K562 (cell line): ENCODE measurements around the gene TOP3A. TPM values are rescaled to one million over a fixed set of nuclear protein-coding genes. Genes with fewer than 3 reads are reported as not detected.

ENCODE experiments used
- ATAC-seq: fragments of 200-7000 bp; cut with Tn5 transposase; 3 replicates; pipeline ENCODE4 v1.9.1; 2020; ENCODE audit warnings: moderate library complexity
- BruUV-seq: library from RNA; stranded (reverse); fragments of 400-500 nt; replicated peaks from 2 replicates; lab custom pipeline; 2021; lab: Mats Ljungman, UMichigan
- CTCF ChIA-PET: fragments of 300-600 bp; formaldehyde crosslinking; extraction: SDS; loops from one replicate; lab custom pipeline; 2021; ENCODE audit warnings: low intra/inter-chr PET ratio; lab: Yijun Ruan, JAX
- POLR2A ChIA-PET: fragments of 300-600, 350-650 bp; sonication (Branson Sonifier 250); formaldehyde crosslinking; extraction: SDS; loops from one replicate; lab custom pipeline; 2021; ENCODE audit warnings: antibody characterized with exemption, inconsistent platforms; lab: Yijun Ruan, JAX
- DNase-seq, 4 experiments: peaks; one replicate each; pipeline versions ENCODE4 v3.0.0 to v3.0.0-alpha.2; 2011 to 2018; ENCODE audit warnings: low spot score in 3 of 4, mixed read lengths in 3 of 4; ENCODE audit errors: extremely low read depth in 1 of 4
- FAIRE-seq: peaks from 2 replicates; lab custom pipeline; 2011; peaks lifted over from hg19 to GRCh38; lab: Jason Lieb, UNC
- H2AFZ ChIP-seq: 2 replicates; pipeline ENCODE4 v1.6.0; 2011; ENCODE audit warnings: low read depth, low read length, control low read depth, inconsistent platforms
- H3K27ac ChIP-seq: fragments of 200-600 bp; 3 replicates; pipeline ENCODE4 v1.8.0; 2011; ENCODE audit warnings: low read depth, mild to moderate bottlenecking, control low read depth, inconsistent platforms, low read length, moderate library complexity, mixed read lengths; ENCODE audit errors: extremely low read depth
- H3K27me3 ChIP-seq, 2 experiments: fragments of 300-600 bp in 1 of 2; 2 replicates in 1 of 2; 3 replicates in 1 of 2; pipeline versions ENCODE4 v1.6.0 to v1.8.0; 2011; ENCODE audit warnings: inconsistent platforms in 2 of 2, low read length in 2 of 2, mild to moderate bottlenecking in 1 of 2, mixed read lengths in 1 of 2, moderate library complexity in 1 of 2; ENCODE audit not compliant: control insufficient read depth in 2 of 2, insufficient read depth in 2 of 2
- H3K36me3 ChIP-seq: fragments of 300-600 bp; 3 replicates; pipeline ENCODE4 v1.8.0; 2011; ENCODE audit warnings: mild to moderate bottlenecking, low read length, inconsistent platforms; ENCODE audit not compliant: control insufficient read depth, insufficient read depth
- H3K4me1 ChIP-seq, 2 experiments: fragments of 200-600 bp in 1 of 2; replicated peaks in 1 of 2; 2 replicates in 1 of 2; 3 replicates in 1 of 2; pipeline versions ENCODE4 v1.5.1 to v1.8.0; 2011; ENCODE audit warnings: inconsistent platforms in 2 of 2, low read length in 2 of 2, mild to moderate bottlenecking in 1 of 2, mixed read lengths in 1 of 2, moderate library complexity in 1 of 2; ENCODE audit not compliant: control insufficient read depth in 2 of 2, insufficient read depth in 2 of 2
- H3K4me2 ChIP-seq: 2 replicates; pipeline ENCODE4 v1.6.1; 2011; ENCODE audit warnings: low read length, control low read depth, inconsistent platforms, mixed read lengths; ENCODE audit not compliant: insufficient read depth
- H3K4me3 ChIP-seq: fragments of 200-600 bp; sonication (generic), shearing (Covaris generic); 2 replicates; pipeline ENCODE4 v1.5.1; 2016; ENCODE audit warnings: control low read depth, inconsistent platforms
- H3K79me2 ChIP-seq: fragments of 200-600 bp; 3 replicates; pipeline ENCODE4 v1.8.0; 2011; ENCODE audit warnings: low read length, inconsistent platforms; ENCODE audit not compliant: control insufficient read depth, insufficient read depth
- H3K9ac ChIP-seq, 2 experiments: 2 replicates each; pipeline versions ENCODE4 v1.6.0 to v1.6.1; 2011; ENCODE audit warnings: low read depth in 2 of 2, low read length in 2 of 2, control low read depth in 1 of 2, inconsistent platforms in 1 of 2, mild to moderate bottlenecking in 1 of 2, mixed read lengths in 1 of 2; ENCODE audit not compliant: insufficient read depth in 1 of 2
- H3K9me1 ChIP-seq: one replicate; pipeline ENCODE4 v1.6.0; 2011; ENCODE audit warnings: inconsistent platforms, mild to moderate bottlenecking, low read length, moderate library complexity; ENCODE audit not compliant: control insufficient read depth, insufficient read depth
- H3K9me3 ChIP-seq: replicated peaks from 2 replicates; pipeline ENCODE4 v1.5.1; 2011; ENCODE audit warnings: low read depth, low read length, inconsistent platforms; ENCODE audit not compliant: control insufficient read depth, insufficient read depth
- H4K20me1 ChIP-seq: replicated peaks from 2 replicates; pipeline ENCODE4 v1.6.1; 2011; ENCODE audit warnings: low read length, inconsistent platforms, mixed read lengths; ENCODE audit not compliant: control insufficient read depth, insufficient read depth
- CCNT2 ChIP-seq: IDR thresholded peaks from 2 replicates; pipeline ENCODE4 v1.6.1; 2011; ENCODE audit warnings: borderline replicate concordance, low read depth, mild to moderate bottlenecking, moderate library complexity, mixed read lengths, low read length; ENCODE audit not compliant: insufficient read length; ENCODE audit errors: extremely low read depth
- CTBP1 ChIP-seq: fragments of 450-650 bp; IDR thresholded peaks from 2 replicates; pipeline ENCODE4 v1.6.1; 2016; ENCODE audit warnings: borderline replicate concordance
- L3MBTL2 ChIP-seq: fragments of 450-650 bp; IDR thresholded peaks from 2 replicates; pipeline ENCODE4 v1.6.1; 2016; ENCODE audit warnings: mild to moderate bottlenecking, moderate library complexity
- MYC ChIP-seq, 2 experiments: fragments of 250-450 bp in 1 of 2; sonication (Bioruptor Pico) in 1 of 2; IDR thresholded peaks; 2 replicates each; pipeline versions ENCODE4 v1.5.1 to v1.6.1; 2012 to 2021; ENCODE audit warnings: low read depth in 2 of 2, borderline replicate concordance in 1 of 2, improper control_type of control experiment in 1 of 2, low read length in 1 of 2, mild to moderate bottlenecking in 1 of 2, moderate library complexity in 1 of 2
- PHF8 ChIP-seq: fragments of 200-600 bp; sonication (generic); IDR thresholded peaks from 2 replicates; pipeline ENCODE4 v1.6.1; 2012; ENCODE audit warnings: mixed run types, mild to moderate bottlenecking, inconsistent platforms, low read length, moderate library complexity, borderline replicate concordance
- SMAD4 ChIP-seq: fragments of 250-450 bp; sonication (Bioruptor Pico); conservative IDR thresholded peaks from 2 replicates; pipeline ENCODE4 v1.8.0; 2021; ENCODE audit warnings: inconsistent platforms, mild to moderate bottlenecking, moderate library complexity
- SMARCA4 ChIP-seq: fragments of 450-650 bp; IDR thresholded peaks from 2 replicates; pipeline ENCODE4 v1.6.1; 2016
- WGBS: fragments of 100-300 bp; shearing (Covaris generic); methylation state at CpG from one replicate; pipeline ENCODE4 v1.1.6; 2016; ENCODE audit warnings: low coverage, mixed read lengths; ENCODE audit not compliant: insufficient coverage; ENCODE audit errors: missing lambda C conversion rate; 5-methylcytosine and 5-hydroxymethylcytosine counted together
- in situ Hi-C: fragments of 300-500 bp; cut with MboI; formaldehyde crosslinking; loops from 4 replicates; pipeline ENCODE4 v1.15.0; 2018; ENCODE audit warnings: inconsistent platforms, mixed read lengths
- intact Hi-C: fragments of 100-400 bp; cut with micrococcal nuclease; formaldehyde crosslinking; loops from 2 replicates; pipeline ENCODE4 v1.14.2; 2022
- polyA plus RNA-seq, 8 experiments: library from polyadenylated mRNA; depleted of rRNA in 4 of 8; stranded (reverse) in 5 of 8; unstranded in 3 of 8; fragments of >200 nt; fragmentation: Nextera tagmentation in 2 of 8; fragmentation: Illumina TruSeq in 1 of 8; extraction: Ambion mirVana in 2 of 8; extraction: Trizol in 1 of 8; gene quantifications; 2 replicates each; pipeline versions ENCODE4 v1.2.1 to v1.2.3, GENCODE V29; 2011 to 2014; ENCODE audit warnings: inconsistent platforms in 1 of 8, missing spikeins in 1 of 8
- total RNA-seq, 7 experiments: library from RNA; depleted of rRNA in 6 of 7; stranded (reverse); fragments of >200 nt in 6 of 7; fragmentation: Illumina TruSeq in 2 of 7; extraction: Trizol in 2 of 7; gene quantifications; 2 replicates each; pipeline versions ENCODE4 v1.2.1 to v1.2.3, GENCODE V29; 2011 to 2021; ENCODE audit warnings: low replicate concordance in 1 of 7
- TF ChIP-seq, protein P1 (sequence below): sonication (generic); formaldehyde crosslinking; IDR thresholded peaks from 2 replicates; pipeline ENCODE4 v1.8.0; 2022; ENCODE audit warnings: missing genetic modification reagents, mild to moderate bottlenecking, moderate library complexity, borderline replicate concordance
- TF ChIP-seq, protein P2 (sequence below), 2 experiments: fragments of 450-650 bp; conservative IDR thresholded peaks; 2 replicates each; pipeline ENCODE4 v1.6.1; 2017; ENCODE audit warnings: mild to moderate bottlenecking in 2 of 2, moderate library complexity in 2 of 2
- TF ChIP-seq, protein P3 (sequence below), 2 experiments: IDR thresholded peaks; 2 replicates each; pipeline ENCODE4 v1.6.1; 2011; ENCODE audit warnings: borderline replicate concordance in 1 of 2, control low read depth in 1 of 2, low read depth in 1 of 2, low read length in 1 of 2, mild to moderate bottlenecking in 1 of 2, mixed read lengths in 1 of 2, moderate library complexity in 1 of 2; ENCODE audit not compliant: insufficient read depth in 1 of 2, insufficient read length in 1 of 2, poor library complexity in 1 of 2, severe bottlenecking in 1 of 2; ENCODE audit errors: extremely low read depth in 1 of 2
- TF ChIP-seq, protein P4 (sequence below): fragments of 250-450 bp; sonication (Bioruptor Pico); IDR thresholded peaks from 2 replicates; pipeline ENCODE4 v1.4.0; 2020; ENCODE audit warnings: mild to moderate bottlenecking

TOP3A gene
- total and polyA plus RNA-seq, 9 of the 15 experiments (the other 6 are each of a cell fraction or from before 2014, with no cell fraction given): 5.2 to 49.7 (median 24.7) TPM

DNA sequence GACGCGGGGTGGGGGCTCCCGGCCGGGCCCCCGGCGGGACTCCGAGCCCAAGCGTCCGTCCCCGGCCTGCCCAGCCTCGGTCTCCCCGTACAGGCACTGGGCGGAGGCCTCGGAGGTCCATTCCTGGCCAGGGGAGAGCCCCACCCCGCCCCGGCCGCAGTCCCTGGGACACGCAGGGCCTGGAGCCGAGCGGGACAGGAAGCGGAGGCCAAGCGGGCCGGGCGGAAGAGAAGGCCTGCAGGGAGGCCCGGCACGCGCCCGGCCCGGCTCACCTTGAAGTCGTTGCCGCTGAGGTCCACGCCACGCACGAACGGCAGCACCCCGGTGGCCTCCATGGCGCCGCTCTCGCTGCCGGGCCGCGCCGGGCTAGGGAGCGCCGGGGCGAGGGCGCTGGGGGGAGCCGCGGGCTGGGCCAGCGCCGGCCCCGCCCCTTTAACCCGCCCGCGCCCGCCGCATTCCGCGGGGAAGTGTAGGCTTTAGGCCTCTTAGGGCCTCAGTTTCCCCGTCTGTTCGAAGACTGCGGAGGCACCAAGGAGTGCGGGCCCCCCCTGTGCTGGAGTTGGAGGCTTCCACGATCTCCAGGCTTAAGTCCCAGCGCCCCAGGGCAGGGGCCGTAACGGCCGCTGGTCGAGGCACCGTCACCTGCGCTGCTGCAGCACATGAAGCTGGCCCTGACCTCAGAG lies 56.3 kb downstream of the TOP3A start, which contains the start of gene FLII:
TSS of gene FLII (minus strand) at position 383 of the 683 bp plus-strand sequence. CDS start at position 335, 48 bp downstream.
- Histone ChIP-seq H3K27ac (peak within 1 kb of the TSS; percentile 80), H3K9me3 (no peaks in the 10 kb centered on the region), H4K20me1 (no peaks in the 10 kb centered on the region), H3K27me3 (no peaks in the 10 kb centered on the region), H3K4me1 (peaks cover 18 to 65% of the 10 kb centered on the region in 2 experiments; a peak in 4 of 5 replicates), H3K9ac (peak within 1 kb of the TSS; percentile 71 to 93), H2AFZ (peak within 1 kb of the TSS; percentile 95), H3K9me1 (no peaks in the 10 kb centered on the region), H3K79me2 (peaks cover 23% of the 10 kb centered on the region), H3K4me2 (peak within 1 kb of the TSS; percentile 91), H3K4me3 (peak within 1 kb of the TSS; percentile 85), H3K36me3 (peaks cover 21% of the 10 kb centered on the region; the same call in 1 of the 3 replicates)
- ChIA-PET CTCF (no interaction called here), POLR2A (interaction anchor here (0.6 to 2.6 kb wide), 7 partner anchors 8 to 608 kb away, joined by 3 to 9 read pairs (median 3); partner anchors contain the start of genes SMCR8 and TOP3A)
- FAIRE-seq (no peak), ATAC-seq (peak; percentile 77), DNase-seq (peak; percentile 55 to 71 (median 66))
- in situ Hi-C loops: no loop called here
- no TSS peak for BruUV-seq
- intact Hi-C loops: no loop called here
- under 1% methylated on average over 18 of the region's 71 CpGs for WGBS
- TF ChIP-seq, protein P1, sequence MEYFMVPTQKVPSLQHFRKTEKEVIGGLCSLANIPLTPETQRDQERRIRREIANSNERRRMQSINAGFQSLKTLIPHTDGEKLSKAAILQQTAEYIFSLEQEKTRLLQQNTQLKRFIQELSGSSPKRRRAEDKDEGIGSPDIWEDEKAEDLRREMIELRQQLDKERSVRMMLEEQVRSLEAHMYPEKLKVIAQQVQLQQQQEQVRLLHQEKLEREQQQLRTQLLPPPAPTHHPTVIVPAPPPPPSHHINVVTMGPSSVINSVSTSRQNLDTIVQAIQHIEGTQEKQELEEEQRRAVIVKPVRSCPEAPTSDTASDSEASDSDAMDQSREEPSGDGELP (CRISPR knock-in tag): peak; percentile 45; the same call in 1 of the 2 replicates
- TF ChIP-seq, protein P2, sequence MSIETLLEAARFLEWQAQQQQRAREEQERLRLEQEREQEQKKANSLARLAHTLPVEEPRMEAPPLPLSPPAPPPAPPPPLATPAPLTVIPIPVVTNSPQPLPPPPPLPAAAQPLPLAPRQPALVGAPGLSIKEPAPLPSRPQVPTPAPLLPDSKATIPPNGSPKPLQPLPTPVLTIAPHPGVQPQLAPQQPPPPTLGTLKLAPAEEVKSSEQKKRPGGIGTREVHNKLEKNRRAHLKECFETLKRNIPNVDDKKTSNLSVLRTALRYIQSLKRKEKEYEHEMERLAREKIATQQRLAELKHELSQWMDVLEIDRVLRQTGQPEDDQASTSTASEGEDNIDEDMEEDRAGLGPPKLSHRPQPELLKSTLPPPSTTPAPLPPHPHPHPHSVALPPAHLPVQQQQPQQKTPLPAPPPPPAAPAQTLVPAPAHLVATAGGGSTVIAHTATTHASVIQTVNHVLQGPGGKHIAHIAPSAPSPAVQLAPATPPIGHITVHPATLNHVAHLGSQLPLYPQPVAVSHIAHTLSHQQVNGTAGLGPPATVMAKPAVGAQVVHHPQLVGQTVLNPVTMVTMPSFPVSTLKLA (conservative IDR thresholded peaks at IDR 0.05): peak; percentile 35 to 38; a peak in 1 of 4 replicates
- TF ChIP-seq CCNT2 (peak; percentile 4), MYC (IDR thresholded peaks at IDR 0.05; ENCODE audit: low read depth, low read length) (peak; percentile 27; the same call in 1 of the 2 replicates), MYC (CRISPR knock-in tag; IDR thresholded peaks at IDR 0.05; ENCODE audit: borderline replicate concordance, low read depth) (no peak), SMAD4 (peak; percentile 17; the same call in 1 of the 2 replicates), PHF8 (peak; percentile 78; the same call in 1 of the 2 replicates), CTBP1 (peak; percentile 56; the same call in 1 of the 2 replicates), L3MBTL2 (peak; percentile 74), SMARCA4 (no peak)
- TF ChIP-seq, protein P3, sequence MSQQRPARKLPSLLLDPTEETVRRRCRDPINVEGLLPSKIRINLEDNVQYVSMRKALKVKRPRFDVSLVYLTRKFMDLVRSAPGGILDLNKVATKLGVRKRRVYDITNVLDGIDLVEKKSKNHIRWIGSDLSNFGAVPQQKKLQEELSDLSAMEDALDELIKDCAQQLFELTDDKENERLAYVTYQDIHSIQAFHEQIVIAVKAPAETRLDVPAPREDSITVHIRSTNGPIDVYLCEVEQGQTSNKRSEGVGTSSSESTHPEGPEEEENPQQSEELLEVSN (IDR thresholded peaks at IDR 0.05; ENCODE audit: borderline replicate concordance in 1 of 2, extremely low read depth in 1 of 2, insufficient read depth in 1 of 2, insufficient read length in 1 of 2, low read depth in 1 of 2, low read length in 1 of 2, poor library complexity in 1 of 2, severe bottlenecking in 1 of 2): peak in 1 of 2 experiments; percentile 59
- TF ChIP-seq, protein P4, sequence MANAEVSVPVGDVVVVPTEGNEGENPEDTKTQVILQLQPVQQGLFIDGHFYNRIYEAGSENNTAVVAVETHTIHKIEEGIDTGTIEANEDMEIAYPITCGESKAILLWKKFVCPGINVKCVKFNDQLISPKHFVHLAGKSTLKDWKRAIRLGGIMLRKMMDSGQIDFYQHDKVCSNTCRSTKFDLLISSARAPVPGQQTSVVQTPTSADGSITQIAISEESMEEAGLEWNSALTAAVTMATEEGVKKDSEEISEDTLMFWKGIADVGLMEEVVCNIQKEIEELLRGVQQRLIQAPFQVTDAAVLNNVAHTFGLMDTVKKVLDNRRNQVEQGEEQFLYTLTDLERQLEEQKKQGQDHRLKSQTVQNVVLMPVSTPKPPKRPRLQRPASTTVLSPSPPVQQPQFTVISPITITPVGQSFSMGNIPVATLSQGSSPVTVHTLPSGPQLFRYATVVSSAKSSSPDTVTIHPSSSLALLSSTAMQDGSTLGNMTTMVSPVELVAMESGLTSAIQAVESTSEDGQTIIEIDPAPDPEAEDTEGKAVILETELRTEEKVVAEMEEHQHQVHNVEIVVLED (CRISPR knock-in tag): peak; percentile 60
